GM21381 (cell line): Measurements from ENCODE around the gene PURB.
"Not testable (repeated sequence)": the region's sequence is repeated elsewhere in the genome, so short reads cannot be mapped to it uniquely, and the experiment has no call there.

Experiments
- ATAC-seq: cut with Tn5 transposase; IDR thresholded peaks from one replicate; pipeline ENCODE4 v1.9.1; 2021; ENCODE audit warnings: mild to moderate bottlenecking, moderate library complexity; ENCODE audit not compliant: unreplicated experiment

PURB gene

DNA sequence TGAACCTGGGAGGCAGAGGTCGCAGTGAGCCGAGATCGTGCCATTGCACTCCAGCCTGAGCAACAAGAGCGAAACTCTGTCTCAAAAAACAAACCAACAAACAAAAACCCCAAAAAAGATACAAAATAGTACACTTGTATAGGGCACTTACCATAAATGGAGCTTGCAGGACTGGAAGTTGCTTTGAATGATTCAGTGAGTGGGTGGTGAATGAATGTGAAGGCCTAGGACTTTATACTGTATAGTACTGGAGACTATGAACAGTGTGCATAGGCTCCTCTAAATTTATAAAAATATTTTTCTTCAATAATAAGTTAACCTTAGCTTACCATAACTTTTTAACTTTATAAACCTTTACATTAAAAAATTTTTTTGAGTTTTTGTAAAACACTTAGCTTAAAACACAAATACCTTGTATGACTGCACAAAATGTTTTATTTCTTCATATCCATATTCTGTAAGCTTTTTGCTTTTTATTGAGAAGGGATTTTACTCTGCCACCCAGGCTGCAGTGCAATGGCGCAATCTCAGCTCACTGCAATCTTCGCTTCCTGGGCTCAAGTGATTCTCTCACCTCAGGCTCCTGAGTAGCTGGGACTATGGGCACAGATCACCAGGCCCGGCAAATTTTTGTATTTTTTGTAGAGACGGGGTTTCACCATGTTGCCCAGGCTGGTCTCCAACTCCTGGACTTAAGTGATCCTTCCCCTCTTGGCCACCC, 30.5 kb downstream of the PURB start:
- ATAC-seq = no peak

DNA sequence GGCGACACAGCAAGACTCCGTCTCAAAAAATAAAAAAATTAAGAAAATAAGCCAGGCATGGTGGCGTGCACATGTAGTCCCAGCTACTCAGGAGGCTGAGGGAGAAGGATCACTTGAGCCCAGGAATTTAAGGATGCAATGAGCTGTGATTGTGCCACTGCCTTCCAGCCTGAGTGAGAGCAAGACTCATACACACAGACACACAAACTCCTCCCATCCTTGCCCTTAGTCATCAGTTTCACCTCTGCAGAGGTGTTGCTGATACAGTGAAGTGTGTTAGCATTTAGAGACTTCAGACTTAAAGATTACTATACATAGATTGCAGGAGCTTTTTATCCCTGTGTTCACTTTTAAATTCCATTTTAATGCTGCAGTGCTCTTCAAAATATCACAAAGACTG, 31.9 kb downstream of the PURB start:
- ATAC-seq = no peak

- no peak for ATAC-seq
Measured at GRCh38 chr7:44852590-44852989, 32.7 kb downstream of the PURB start.

GRCh38 chr7:44849885-44850544, 35.3 kb downstream of the PURB start:
- ATAC-seq = no peak

- no peak for ATAC-seq
Measured at GRCh38 chr7:44849259-44849884, 36.0 kb downstream of the PURB start.

GRCh38 chr7:44847920-44848634, 37.3 kb downstream of the PURB start, which contains the start of gene H2AZ2:
TSS of gene H2AZ2 (minus strand) at chr7:44848087. CDS start at chr7:44847971, 116 bp downstream.
- ATAC-seq = peak; percentile 82

DNA sequence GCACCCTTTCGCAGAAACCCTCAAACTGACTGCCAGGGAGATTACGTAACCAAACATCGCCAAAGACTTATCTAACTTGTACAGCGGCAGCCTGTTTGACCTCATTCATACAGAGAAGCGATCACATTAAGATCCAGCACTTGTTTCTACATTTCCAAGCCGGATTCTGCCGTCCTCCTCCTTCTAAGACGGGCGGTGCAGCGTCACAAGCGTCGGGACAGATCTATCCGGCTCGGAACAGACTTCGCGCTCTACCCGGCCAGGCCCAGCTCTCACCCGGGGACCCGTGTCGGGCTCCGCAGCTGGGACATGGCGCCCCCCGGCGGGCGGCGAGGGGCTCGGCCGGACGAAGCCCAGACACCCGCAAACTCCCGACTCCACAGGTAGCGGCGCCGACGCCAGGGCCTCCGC, 37.8 kb downstream of the PURB start:
- peak; percentile 70 for ATAC-seq

DNA sequence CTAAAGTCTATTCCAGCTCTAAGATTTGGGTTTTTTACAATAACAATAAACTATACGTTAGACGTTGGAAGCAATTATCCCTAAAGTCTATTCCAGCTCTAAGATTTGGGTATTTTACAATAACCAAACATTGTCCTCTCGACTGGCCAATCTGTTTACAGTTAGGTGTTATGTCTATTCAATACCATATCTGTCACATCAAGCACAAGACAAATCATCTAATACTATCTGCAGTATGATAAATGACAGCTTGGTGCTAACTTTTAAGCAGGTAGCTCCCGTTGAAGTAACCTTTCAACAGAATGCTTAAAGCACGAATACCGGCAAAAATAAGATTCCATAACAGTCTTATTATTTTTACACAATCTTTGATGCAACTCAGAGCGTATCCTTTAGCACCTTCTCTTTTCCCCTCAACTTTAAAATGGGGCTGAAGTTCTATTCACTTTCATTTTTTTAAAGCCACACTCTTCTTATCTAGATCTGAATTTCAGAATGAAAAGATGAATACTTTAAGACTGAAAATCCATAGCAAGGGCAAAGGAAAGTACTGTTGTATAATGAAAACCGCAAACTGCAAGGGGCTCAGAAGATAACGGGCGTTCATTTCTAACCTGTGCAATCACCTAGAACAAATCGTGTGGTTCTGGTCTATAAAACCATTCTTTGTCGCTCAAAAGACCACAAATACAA, 38.4 kb downstream of the PURB start:
- no peak for ATAC-seq

GRCh38 chr7:44846390-44846789, 38.9 kb downstream of the PURB start:
- ATAC-seq = not testable (repeated sequence)

GRCh38 chr7:44845451-44845850, 39.9 kb downstream of the PURB start:
- no peak for ATAC-seq

GRCh38 chr7:44843440-44843839, 41.9 kb downstream of the PURB start:
- not testable (repeated sequence) for ATAC-seq

- not testable (repeated sequence) for ATAC-seq
Measured at GRCh38 chr7:44842675-44843074, 42.7 kb downstream of the PURB start.

DNA sequence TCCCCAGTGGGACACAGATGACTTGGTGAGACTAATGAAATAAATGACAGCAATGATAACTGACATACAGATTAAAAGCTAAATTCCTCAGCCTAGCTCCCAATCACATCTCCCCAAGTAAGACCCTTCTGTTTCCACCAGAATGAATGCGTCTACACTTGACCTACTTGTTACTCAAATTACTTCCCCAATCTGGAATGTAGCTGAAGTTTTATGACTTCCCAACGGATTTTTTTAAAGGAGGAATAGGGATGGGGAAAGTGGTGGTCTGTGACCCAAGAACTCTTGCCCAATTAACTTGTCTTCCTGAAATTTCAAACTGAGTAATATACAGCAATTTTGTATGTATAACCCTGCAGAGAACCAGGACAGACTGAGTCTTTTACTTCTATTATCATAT, 46.6 kb downstream of the PURB start:
- ATAC-seq = no peak

DNA sequence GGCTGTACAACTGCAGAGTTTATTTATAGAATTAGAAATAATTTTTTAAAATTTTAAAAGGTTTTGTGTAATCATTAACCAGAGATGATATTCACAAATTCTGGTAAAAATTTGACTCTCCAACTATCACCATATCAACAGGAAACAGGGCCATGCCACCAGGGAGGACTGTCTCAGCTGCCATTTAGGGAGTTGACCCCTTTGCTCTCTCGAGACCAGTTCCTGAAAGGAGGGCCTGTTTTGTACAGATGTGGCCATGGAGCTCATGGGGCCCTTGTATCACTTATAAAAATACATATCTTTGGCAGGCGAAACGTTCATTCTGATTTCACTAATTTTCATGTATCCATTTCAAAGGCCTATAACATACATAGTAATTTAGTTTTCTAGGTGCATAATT, 57.8 kb downstream of the PURB start:
- no peak for ATAC-seq
